Neural progenitor cell (in vitro differentiated cells): ENCODE measurements around the gene CLCN2.

Source experiments
- EZH2 ChIP-seq: fragments of 200-600 bp; sonication (generic); IDR thresholded peaks from 2 replicates; pipeline ENCODE4 v1.6.1; 2017; ENCODE audit warnings: antibody characterized with exemption, mild to moderate bottlenecking, moderate library complexity
- EZH2phosphoT487 ChIP-seq: fragments of 200-600 bp; sonication (generic); IDR thresholded peaks from 2 replicates; pipeline ENCODE4 v1.6.1; 2017; ENCODE audit warnings: antibody characterized with exemption
- TF ChIP-seq, protein P1 (sequence below): fragments of 200-600 bp; sonication (generic); IDR thresholded peaks from 2 replicates; pipeline ENCODE4 v1.5.1; 2017; ENCODE audit warnings: antibody characterized with exemption, mild to moderate bottlenecking

DNA sequence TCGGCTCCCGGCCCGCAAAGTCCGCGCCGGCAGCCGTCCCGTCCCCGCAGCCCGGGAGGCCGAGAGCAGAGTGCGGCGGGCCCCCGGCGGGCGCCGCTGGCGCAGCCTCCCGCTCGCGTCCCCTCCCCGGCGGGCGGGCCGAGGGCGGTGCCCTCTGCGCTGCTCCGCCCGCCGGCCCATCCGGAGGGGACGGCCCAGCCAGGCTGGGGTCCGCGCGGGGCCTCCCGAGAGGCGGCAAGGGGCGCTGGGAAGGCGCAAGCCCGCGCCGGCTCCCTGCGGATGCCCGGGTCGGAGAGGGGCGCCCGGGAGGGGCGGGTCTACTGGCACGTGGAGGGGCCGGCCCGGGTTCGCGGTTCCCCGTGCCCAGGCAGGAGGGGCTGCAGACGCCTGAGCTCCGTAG is at the start of gene CLCN2, which contains the start of gene POLR2H:
- TF ChIP-seq, protein P1, sequence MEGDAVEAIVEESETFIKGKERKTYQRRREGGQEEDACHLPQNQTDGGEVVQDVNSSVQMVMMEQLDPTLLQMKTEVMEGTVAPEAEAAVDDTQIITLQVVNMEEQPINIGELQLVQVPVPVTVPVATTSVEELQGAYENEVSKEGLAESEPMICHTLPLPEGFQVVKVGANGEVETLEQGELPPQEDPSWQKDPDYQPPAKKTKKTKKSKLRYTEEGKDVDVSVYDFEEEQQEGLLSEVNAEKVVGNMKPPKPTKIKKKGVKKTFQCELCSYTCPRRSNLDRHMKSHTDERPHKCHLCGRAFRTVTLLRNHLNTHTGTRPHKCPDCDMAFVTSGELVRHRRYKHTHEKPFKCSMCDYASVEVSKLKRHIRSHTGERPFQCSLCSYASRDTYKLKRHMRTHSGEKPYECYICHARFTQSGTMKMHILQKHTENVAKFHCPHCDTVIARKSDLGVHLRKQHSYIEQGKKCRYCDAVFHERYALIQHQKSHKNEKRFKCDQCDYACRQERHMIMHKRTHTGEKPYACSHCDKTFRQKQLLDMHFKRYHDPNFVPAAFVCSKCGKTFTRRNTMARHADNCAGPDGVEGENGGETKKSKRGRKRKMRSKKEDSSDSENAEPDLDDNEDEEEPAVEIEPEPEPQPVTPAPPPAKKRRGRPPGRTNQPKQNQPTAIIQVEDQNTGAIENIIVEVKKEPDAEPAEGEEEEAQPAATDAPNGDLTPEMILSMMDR = no peak
- TF ChIP-seq EZH2phosphoT487 (no peak), EZH2 (no peak)
